Suprapubic skin (tissue), 4 donors: ENCODE data around the gene PTPRD. TPM values are rescaled to one million over a fixed set of nuclear protein-coding genes. Genes with fewer than 3 reads are reported as not detected.

Source experiments
- DNase-seq, 2 donors: peaks; one replicate each; pipeline ENCODE4 v3.0.0-alpha.2; 2019; ENCODE audit warnings: low spot score in 2 of 2
- H3K27ac ChIP-seq: fragments of 200-600 bp; sonication (generic); one replicate; pipeline ENCODE4 v1.5.1; 2019
- H3K27me3 ChIP-seq: fragments of 200-600 bp; sonication (generic); one replicate; pipeline ENCODE4 v1.5.1; 2019
- H3K36me3 ChIP-seq: fragments of 200-600 bp; sonication (generic); one replicate; pipeline ENCODE4 v1.5.1; 2019
- H3K4me1 ChIP-seq: fragments of 200-600 bp; sonication (generic); one replicate; pipeline ENCODE4 v1.5.1; 2019
- H3K4me3 ChIP-seq: fragments of 200-600 bp; sonication (generic); one replicate; pipeline ENCODE4 v1.5.1; 2019; ENCODE audit warnings: mild to moderate bottlenecking
- H3K9me3 ChIP-seq: fragments of 200-600 bp; sonication (generic); one replicate; pipeline ENCODE4 v1.5.1; 2019
- EP300 ChIP-seq: sonication (generic); formaldehyde crosslinking; IDR thresholded peaks from one replicate; pipeline ENCODE4 v1.6.1; 2017; ENCODE audit warnings: antibody characterized with exemption
- POLR2A ChIP-seq, 2 donors: fragments of 450-650 bp; IDR thresholded peaks; one replicate each; pipeline ENCODE4 v1.6.1; 2017; ENCODE audit warnings: antibody characterized with exemption in 2 of 2, mild to moderate bottlenecking in 2 of 2, moderate library complexity in 2 of 2
- POLR2AphosphoS5 ChIP-seq, 3 donors: sonication (generic); formaldehyde crosslinking; IDR thresholded peaks; one replicate each; pipeline ENCODE4 v1.6.1; 2017; ENCODE audit warnings: antibody characterized with exemption in 3 of 3
- WGBS: methylation state at CpG from one replicate; pipeline ENCODE4 v1.1.5; 2018; 5-methylcytosine and 5-hydroxymethylcytosine counted together
- total RNA-seq, 4 donors: library from RNA; depleted of rRNA; stranded (reverse); fragments of >200 nt; gene quantifications; one replicate each; pipeline ENCODE4 v1.1.0, GENCODE V29; 2016
- TF ChIP-seq, protein P1 (sequence below), 2 donors: fragments of 200-600 bp in 1 of 2; fragments of 450-650 bp in 1 of 2; sonication (generic) in 1 of 2; IDR thresholded peaks; one replicate each; pipeline ENCODE4 v1.5.1; 2016 to 2019; ENCODE audit warnings: antibody characterized with exemption in 2 of 2, mild to moderate bottlenecking in 1 of 2, moderate library complexity in 1 of 2

The PTPRD gene
- total RNA-seq: 1 to 10 TPM in 3 of 4 donors, under 1 TPM in 1; 0.49 to 3.3 (median 2.5) TPM

GRCh38 chr9:10612641-10613398 lies at the start of gene PTPRD:
TSS of gene PTPRD (minus strand) at chr9:10613002.
- peaks cover 58% of the 10 kb centered on the region for H3K27me3 ChIP-seq
- no peak for DNase-seq
- TF ChIP-seq EP300 (no peak), POLR2AphosphoS5 (IDR thresholded peaks at IDR 0.05) (no peak), POLR2A (IDR thresholded peaks at IDR 0.05) (no peak)
- TF ChIP-seq, protein P1, sequence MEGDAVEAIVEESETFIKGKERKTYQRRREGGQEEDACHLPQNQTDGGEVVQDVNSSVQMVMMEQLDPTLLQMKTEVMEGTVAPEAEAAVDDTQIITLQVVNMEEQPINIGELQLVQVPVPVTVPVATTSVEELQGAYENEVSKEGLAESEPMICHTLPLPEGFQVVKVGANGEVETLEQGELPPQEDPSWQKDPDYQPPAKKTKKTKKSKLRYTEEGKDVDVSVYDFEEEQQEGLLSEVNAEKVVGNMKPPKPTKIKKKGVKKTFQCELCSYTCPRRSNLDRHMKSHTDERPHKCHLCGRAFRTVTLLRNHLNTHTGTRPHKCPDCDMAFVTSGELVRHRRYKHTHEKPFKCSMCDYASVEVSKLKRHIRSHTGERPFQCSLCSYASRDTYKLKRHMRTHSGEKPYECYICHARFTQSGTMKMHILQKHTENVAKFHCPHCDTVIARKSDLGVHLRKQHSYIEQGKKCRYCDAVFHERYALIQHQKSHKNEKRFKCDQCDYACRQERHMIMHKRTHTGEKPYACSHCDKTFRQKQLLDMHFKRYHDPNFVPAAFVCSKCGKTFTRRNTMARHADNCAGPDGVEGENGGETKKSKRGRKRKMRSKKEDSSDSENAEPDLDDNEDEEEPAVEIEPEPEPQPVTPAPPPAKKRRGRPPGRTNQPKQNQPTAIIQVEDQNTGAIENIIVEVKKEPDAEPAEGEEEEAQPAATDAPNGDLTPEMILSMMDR (IDR thresholded peaks at IDR 0.05): peak in 1 of 2 donors; percentile 24
- H3K4me1 ChIP-seq: peaks cover 15% of the 10 kb centered on the region
- WGBS: under 1% methylated on average over 20 of the region's 87 CpGs
- no peaks in the 10 kb centered on the region for H3K36me3 ChIP-seq
- no peaks in the 10 kb centered on the region for H3K9me3 ChIP-seq
- H3K4me3 ChIP-seq: peak within 1 kb of the TSS; percentile 56
- H3K27ac ChIP-seq: no peak within 1 kb of the TSS

- H3K9me3 ChIP-seq: no peaks in the 10 kb centered on the region
- H3K4me3 ChIP-seq: no peak overlapping the region
- no peaks in the 10 kb centered on the region for H3K27me3 ChIP-seq
- H3K4me1 ChIP-seq: no peaks in the 10 kb centered on the region
- no peak for DNase-seq
- H3K36me3 ChIP-seq: no peaks in the 10 kb centered on the region
- H3K27ac ChIP-seq: no peak overlapping the region
- TF ChIP-seq EP300: no peak
- TF ChIP-seq, protein P1 (IDR thresholded peaks at IDR 0.05): no peak
- no peak for TF ChIP-seq POLR2A (IDR thresholded peaks at IDR 0.05)
- 62% methylated on average over 2 of the region's 2 CpGs for WGBS
Measured at GRCh38 chr9:10661994-10662393, 49.2 kb upstream of the PTPRD start.

GRCh38 chr9:10661376-10661775 lies 48.6 kb upstream of the PTPRD start:
- no peak overlapping the region for H3K27ac ChIP-seq
- TF ChIP-seq POLR2AphosphoS5 (IDR thresholded peaks at IDR 0.05) (no peak), POLR2A (IDR thresholded peaks at IDR 0.05) (no peak), EP300 (no peak)
- TF ChIP-seq, protein P1 (IDR thresholded peaks at IDR 0.05): no peak
- no peak for DNase-seq
- 74% methylated on average over 1 of the region's 1 CpG for WGBS
- no peaks in the 10 kb centered on the region for H3K9me3 ChIP-seq
- H3K4me1 ChIP-seq: no peaks in the 10 kb centered on the region
- no peak overlapping the region for H3K4me3 ChIP-seq
- H3K36me3 ChIP-seq: no peaks in the 10 kb centered on the region
- no peaks in the 10 kb centered on the region for H3K27me3 ChIP-seq

DNA sequence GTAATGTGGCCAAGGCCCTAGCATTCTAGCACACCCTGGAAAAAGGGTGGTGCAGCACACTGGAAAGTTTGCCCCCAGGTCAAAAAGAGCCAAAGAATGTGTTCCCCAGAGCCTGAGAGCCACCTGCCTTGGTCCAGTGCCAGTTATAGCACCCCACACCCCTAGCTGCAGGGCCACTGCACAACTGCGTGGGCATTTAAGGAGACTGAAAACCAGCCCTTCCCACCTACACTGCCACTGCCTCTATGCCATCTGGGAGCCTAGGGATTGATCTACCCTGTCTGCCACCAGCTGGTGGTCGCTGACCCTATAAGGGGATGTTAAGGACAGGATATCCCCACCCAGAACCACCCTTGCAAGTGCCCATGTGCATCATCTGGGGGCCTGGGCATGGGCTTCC lies 38.2 kb upstream of the PTPRD start:
- Histone ChIP-seq H3K4me3 (no peak overlapping the region), H3K27ac (no peak overlapping the region), H3K4me1 (no peaks in the 10 kb centered on the region), H3K27me3 (no peaks in the 10 kb centered on the region), H3K9me3 (peaks cover 4% of the 10 kb centered on the region), H3K36me3 (no peaks in the 10 kb centered on the region)
- WGBS: no CpG with 5 or more reads among the region's 2 CpGs
- no peak for DNase-seq
- no peak for TF ChIP-seq POLR2A (IDR thresholded peaks at IDR 0.05)
- TF ChIP-seq, protein P1 (IDR thresholded peaks at IDR 0.05): no peak
- no peak for TF ChIP-seq POLR2AphosphoS5 (IDR thresholded peaks at IDR 0.05)
- no peak for TF ChIP-seq EP300

GRCh38 chr9:10649076-10649475 lies 36.3 kb upstream of the PTPRD start:
- DNase-seq: no peak
- Histone ChIP-seq H3K9me3 (peaks cover 4% of the 10 kb centered on the region), H3K4me1 (no peaks in the 10 kb centered on the region), H3K27me3 (no peaks in the 10 kb centered on the region), H3K36me3 (no peaks in the 10 kb centered on the region), H3K27ac (no peak overlapping the region), H3K4me3 (no peak overlapping the region)
- no peak for TF ChIP-seq POLR2A (IDR thresholded peaks at IDR 0.05)
- TF ChIP-seq, protein P1 (IDR thresholded peaks at IDR 0.05): no peak
- TF ChIP-seq POLR2AphosphoS5 (IDR thresholded peaks at IDR 0.05): no peak
- TF ChIP-seq EP300: no peak
- WGBS: 80% methylated on average over 1 of the region's 1 CpG
